Hypothalamus (tissue), 51 donors: Measurements from ENCODE around the gene TAF1C.

Experiments
- DNase-seq, 51 donors: peaks; one replicate each; lab custom pipeline; 2025; lab: John Stamatoyannopoulos, UW

TAF1C gene

GRCh38 chr16:84184775-84185174 is 2.1 kb downstream of the TAF1C start:
- no peak for DNase-seq

GRCh38 chr16:84183911-84184591 is 2.8 kb downstream of the TAF1C start:
- peak in 6 of 51 donors; percentile 10 to 39 (median 15) for DNase-seq

DNA sequence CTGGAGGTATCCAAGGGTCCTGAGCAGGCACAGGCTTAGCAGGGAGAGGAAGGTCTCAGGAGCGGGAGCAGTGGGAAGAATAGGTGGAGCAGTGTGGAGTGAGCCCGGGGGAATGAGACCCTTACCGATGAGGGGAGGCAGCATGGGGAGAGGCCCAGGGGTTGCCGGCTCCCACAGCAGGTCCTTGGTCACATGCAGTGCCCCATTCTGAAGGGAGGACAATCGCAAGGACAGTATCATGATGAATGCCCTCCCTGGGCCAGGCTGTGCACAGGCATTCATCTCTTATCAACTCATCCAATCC is 3.3 kb downstream of the TAF1C start:
- no peak for DNase-seq

DNA sequence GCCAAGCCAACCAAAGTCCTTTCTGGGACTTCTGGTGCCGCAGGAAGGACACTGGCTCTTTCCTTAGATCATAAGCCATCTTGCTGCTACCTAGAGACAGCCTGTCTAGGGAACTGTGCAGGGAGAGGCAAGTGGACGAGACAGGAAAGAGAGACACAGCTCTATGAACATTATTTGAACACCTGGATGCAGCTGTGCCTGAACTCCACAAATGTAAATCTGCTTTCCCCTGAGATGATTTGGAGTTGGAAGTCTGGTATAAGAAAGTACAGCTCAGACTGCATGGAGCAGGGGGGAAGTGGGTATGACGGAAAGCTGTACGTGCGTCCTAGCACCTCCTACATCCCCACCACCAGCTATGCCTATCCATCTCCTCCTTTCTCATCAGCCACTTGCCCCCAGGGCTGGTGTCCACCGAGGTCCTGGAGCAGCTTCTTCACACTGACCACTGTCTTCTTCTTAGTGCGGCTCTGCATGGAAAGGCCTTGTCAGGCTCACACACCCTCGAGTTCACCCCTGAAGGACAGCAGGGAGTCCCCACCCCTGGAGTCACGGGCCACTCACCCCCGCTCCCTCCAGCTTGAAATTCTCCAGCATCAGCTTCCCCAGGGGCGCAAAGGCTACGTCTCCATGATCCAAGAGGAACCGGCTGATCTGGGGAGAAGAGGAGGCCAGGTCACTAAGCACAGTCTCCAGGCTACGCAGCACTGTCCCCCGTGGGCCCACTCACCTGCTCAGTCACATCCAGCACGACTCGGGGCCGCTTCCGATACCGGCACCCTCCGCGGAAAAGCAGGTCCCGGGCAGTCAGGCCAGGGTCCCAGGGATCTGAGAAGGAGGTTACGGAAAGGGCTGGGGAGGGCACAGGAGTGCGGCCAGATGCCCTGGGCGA is 3.9 kb downstream of the TAF1C start:
- no peak for DNase-seq

GRCh38 chr16:84182104-84182503 is 4.8 kb downstream of the TAF1C start:
- DNase-seq, result no peak

DNA sequence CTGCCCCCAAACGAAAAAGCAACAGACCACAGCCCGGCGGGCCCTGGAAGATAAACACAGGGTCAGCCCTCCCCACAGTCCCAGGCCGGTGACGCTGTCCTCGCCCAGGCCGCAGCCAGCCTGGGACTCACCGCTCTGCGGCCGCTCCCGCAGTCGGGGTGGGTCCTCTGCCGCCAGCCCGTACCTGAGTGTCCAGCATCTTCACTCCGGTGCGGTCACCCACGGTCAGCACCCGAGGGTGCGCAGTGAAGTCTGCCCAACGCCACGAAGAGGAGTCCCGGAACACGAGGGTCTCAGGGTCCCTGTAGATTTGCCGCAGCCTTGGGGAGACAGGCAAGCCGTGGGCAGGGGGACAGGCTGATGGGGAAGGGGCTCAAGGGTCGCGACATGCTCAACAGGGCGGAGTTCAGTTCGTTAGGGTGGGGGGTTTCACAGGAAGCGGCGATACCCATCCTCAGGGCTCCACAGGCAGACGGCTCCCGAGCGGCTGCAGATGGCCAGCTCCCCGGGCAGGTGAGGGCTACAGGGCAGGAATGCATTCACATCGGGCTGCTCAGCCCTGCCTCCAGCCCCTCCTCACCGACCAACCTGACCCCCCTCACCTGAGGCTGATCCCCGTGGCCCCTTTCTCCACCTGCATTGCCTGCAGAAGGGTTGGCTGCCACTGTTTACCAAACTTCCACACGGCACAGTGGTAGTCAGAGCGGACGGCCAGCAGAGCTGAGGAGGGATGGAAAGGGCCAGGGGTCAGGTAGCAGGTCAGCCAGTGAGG is 5.5 kb downstream of the TAF1C start:
- no peak for DNase-seq

DNA sequence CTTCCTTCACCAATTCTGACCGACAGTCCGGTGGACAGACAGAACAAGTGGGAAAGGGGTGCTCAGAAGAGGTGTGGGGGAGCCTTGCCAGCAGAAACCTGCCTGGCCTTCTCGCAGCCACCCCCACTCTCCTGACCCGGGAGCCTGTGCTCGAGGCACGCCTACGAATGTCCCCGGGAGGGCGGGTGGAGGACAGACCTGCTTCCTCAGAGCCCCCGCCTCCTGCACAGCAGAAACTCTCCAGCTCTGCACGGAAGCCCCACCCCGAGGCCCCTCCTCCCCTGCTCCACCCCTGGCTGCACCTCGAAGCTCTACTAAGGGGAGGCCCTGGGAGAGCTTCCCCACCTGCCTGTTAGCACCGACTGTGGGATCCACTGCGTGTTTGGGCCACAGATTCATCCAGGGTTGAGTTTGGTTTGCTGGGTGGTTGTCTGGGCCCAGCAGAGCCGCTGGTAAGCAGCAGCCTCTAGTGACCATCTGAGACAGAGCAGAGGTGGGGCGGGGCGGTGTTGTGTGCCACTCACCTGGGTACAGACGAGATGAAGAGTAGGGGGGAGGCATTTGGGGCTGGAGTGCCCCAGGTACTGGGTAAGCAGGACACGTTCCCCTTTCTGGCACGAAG is 6.2 kb downstream of the TAF1C start:
- DNase-seq, result no peak

DNA sequence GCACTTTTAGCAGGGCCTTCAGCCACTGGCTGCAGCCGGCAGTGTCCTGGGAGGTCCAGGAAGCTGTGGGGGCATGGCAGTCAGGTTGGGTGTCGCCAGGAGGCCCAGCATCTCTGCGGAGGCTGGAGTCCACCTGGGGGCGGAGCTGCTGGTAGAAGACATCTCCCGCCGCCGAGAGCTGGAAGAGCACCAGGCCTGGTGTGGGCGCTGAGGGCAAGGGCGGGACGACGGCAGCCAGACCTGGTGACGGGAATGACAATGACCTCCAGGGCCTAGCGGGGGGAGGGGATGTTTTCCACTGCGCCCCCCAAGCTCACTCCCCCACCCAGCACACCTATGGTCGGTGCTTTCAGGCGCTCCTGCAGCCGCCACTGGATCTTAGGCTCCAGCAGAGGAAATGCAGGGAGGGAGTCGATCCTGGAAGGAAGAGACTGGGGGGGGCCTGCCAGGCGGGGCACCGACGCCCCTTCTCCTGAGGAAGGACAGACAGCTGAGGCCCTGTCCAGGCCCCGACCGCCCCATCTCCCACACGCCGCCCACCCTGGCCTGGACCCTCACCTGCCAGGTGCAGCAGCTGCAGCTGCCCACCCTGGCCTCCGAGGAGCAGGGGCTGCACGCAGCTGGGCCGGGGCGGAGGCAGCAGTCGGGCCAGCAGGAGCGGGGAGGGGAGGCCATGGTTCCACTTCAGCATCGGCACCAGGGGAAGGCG is 7.1 kb downstream of the TAF1C start:
- DNase-seq, result no peak

DNA sequence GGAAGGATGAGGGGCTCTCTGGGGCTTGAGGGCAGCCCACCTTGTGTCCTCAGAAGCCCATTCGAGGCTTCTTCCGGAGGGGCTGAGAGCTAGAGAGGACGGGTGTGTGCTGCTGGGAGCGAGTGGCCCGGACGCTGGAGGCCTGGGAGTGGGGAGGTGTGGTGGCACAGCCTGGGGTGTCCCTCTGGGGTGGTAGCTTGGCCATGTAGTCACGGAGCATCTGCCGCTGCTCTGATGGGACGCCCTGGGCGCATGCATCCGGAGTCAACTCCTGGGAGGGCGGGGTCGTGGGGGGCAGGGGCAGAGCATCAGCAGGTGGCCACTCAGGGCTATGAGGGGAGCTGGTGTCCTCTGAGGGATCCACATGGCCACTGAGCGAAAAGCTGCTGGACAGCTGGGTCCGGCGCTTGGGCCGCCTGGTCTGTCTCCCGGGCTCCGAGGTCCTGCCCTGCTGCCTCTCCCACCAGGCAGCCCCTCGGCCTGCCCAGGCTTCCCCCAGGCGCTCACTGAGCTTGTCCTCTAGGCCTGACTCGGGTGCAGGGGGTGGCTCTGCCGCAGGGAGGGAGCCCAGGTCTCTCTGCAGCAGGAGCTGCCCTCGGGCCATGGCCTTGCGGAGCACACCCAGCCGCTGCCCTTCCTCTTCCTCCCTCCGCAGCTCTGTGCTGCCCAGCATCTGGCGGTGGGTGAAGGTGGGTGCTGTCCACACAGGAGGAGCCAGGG is 7.8 kb downstream of the TAF1C start:
- no peak for DNase-seq

GRCh38 chr16:84178146-84178765 is 8.6 kb downstream of the TAF1C start:
- peak in 1 of 51 donors; percentile 42 for DNase-seq

GRCh38 chr16:84177741-84178073 is 9.2 kb downstream of the TAF1C start:
- peak in 1 of 51 donors; percentile 43 for DNase-seq

DNA sequence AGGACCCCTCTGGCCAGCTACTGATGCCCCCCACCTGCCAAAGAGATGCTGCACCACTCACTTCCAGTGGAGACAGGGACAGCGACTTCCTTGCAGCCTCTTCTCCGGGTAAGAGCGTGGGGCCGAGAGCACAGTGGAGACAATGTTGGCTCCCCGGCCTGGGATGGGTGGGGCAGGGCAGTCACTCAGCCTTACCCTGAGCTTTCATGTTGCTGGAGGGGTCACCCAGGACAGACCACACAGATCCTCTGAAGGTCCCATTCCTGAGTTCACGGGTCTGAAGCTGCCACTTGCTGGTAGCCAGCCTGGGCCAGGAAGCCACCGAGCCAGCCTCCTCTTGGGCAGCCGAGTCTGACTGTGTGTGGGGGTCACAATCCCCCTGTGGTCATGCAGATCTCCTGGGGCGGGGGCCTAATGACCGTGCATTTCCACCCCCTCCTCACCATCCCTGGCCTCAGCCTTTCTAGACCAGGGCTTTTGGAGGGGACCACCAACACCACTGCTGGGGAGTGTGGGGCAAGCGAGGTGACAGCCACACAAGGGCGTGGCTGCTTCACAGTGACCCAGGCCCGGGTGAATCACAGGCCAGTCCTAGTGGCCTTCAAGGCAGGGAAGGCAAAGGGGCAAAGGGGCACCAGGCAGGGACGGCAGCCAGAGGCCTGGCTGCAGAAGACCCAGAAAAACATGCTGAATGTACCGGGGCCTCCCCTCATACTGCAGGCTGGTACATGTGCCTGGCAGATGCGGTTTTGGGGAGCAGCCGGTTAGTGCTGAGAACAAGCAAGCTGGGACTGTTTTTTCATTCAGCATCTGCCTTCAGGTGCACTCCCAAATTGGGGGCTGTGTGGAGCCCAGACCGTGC is 10.4 kb downstream of the TAF1C start:
- DNase-seq, result no peak

- DNase-seq, result peak in 17 of 51 donors; percentile 6 to 64 (median 26)
Measured at GRCh38 chr16:84175350-84176081, 11.3 kb downstream of the TAF1C start.

DNA sequence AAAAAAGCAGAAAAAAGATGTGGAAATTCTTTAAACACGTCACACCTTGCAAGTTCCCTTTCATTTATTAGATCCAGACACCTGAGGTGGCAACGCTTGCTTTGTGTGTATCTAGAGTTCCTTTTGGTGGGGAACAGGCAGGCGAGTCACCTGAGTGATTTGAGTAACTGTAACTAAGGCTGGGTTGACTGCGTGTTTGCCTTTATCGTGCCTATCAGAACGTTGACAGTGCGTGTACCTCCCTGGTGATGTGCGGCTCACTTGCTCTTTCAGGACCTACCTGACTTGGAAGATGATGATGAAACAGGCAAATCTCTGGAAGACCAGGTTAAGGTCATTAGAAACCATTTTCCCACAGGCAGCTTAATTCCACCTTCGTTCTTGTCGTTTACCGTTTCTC is 12.5 kb downstream of the TAF1C start:
- DNase-seq, result no peak

GRCh38 chr16:84169765-84170310 is 17.0 kb downstream of the TAF1C start:
- no peak for DNase-seq

- DNase-seq, result no peak
Measured at GRCh38 chr16:84166796-84167695, 19.8 kb downstream of the TAF1C start.
